A549 (cell line): Measurements from ENCODE around the gene EP400. TPM values are rescaled to one million over a fixed set of nuclear protein-coding genes. Genes with fewer than 3 reads are reported as not detected.
"Not testable (repeated sequence)": the region's sequence is repeated elsewhere in the genome, so short reads cannot be mapped to it uniquely, and the experiment has no call there.

ENCODE experiments used
- ATAC-seq, 2 experiments: fragments of 200-7000 bp in 1 of 2; fragments of >200 bp in 1 of 2; cut with Nextera tagmentation in 1 of 2; cut with Tn5 transposase in 1 of 2; 3 replicates each; pipeline versions ENCODE4 v1.8.0 to v1.9.1; 2018 to 2020; ENCODE audit warnings: mild to moderate bottlenecking in 1 of 2, moderate library complexity in 1 of 2
- CTCF ChIA-PET: fragments of 300-600 bp; sonication (Branson Sonifier 250); formaldehyde crosslinking; extraction: SDS; loops from one replicate; lab custom pipeline; 2021; ENCODE audit warnings: antibody characterized with exemption, inconsistent platforms; lab: Yijun Ruan, JAX
- POLR2A ChIA-PET: fragments of 350-600 bp; formaldehyde crosslinking; extraction: SDS; loops from one replicate; lab custom pipeline; 2021; ENCODE audit warnings: antibody characterized with exemption, inconsistent platforms; lab: Yijun Ruan, JAX
- DNase-seq, 2 experiments: peaks; one replicate each; pipeline versions ENCODE4 v3.0.0 to v3.0.0-alpha.2; 2011 to 2016; ENCODE audit warnings: low read depth in 1 of 2, low spot score in 1 of 2
- FAIRE-seq: peaks from 2 replicates; lab custom pipeline; 2011; peaks lifted over from hg19 to GRCh38; lab: Jason Lieb, UNC
- H3K27ac ChIP-seq, 2 experiments: fragments of >200 bp; sonication (Bioruptor Twin); formaldehyde crosslinking; 3 replicates each; pipeline ENCODE4 v1.5.1; 2016 to 2017
- H3K4me1 ChIP-seq: fragments of >200 bp; sonication (Bioruptor Twin); formaldehyde crosslinking; 3 replicates; pipeline ENCODE4 v1.6.1; 2016
- H3K4me2 ChIP-seq: fragments of >200 bp; sonication (Bioruptor Twin); formaldehyde crosslinking; 3 replicates; pipeline ENCODE4 v1.6.1; 2016
- H3K4me3 ChIP-seq: fragments of >200 bp; sonication (Bioruptor Twin); formaldehyde crosslinking; 3 replicates; pipeline ENCODE4 v1.5.1; 2016
- H3K9me3 ChIP-seq: fragments of >200 bp; sonication (Bioruptor Twin); formaldehyde crosslinking; 3 replicates; pipeline ENCODE4 v1.6.1; 2016
- BHLHE40 ChIP-seq: IDR thresholded peaks from 2 replicates; pipeline ENCODE4 v1.6.1; 2012; ENCODE audit warnings: low read depth, low read length, inconsistent platforms
- CEBPB ChIP-seq, 2 experiments: fragments of >200 bp in 1 of 2; sonication (Bioruptor Twin) in 1 of 2; formaldehyde crosslinking in 1 of 2; IDR thresholded peaks; 2 replicates each; pipeline ENCODE4 v1.6.1; 2012 to 2016
- CHD2 ChIP-seq: fragments of 150-350 bp; IDR thresholded peaks from 2 replicates; pipeline ENCODE4 v1.6.1; 2014; ENCODE audit warnings: low read length; ENCODE audit not compliant: partially characterized antibody
- EHF ChIP-seq: fragments of 250-450 bp; sonication (Bioruptor Pico); IDR thresholded peaks from 2 replicates; pipeline ENCODE4 v1.5.0; 2020; ENCODE audit warnings: mild to moderate bottlenecking
- EHMT2 ChIP-seq: fragments of 200-600 bp; sonication (generic); IDR thresholded peaks from 2 replicates; pipeline ENCODE4 v1.6.1; 2016; ENCODE audit warnings: antibody characterized with exemption, low read depth, mild to moderate bottlenecking, moderate library complexity
- ESRRA ChIP-seq: fragments of 150-350 bp; IDR thresholded peaks from 2 replicates; pipeline ENCODE4 v1.6.1; 2014; ENCODE audit warnings: mild to moderate bottlenecking, low read length, borderline replicate concordance
- FOSB ChIP-seq: fragments of 250-450 bp; sonication (Bioruptor Pico); IDR thresholded peaks from 2 replicates; pipeline ENCODE4 v1.5.0; 2020; ENCODE audit warnings: mild to moderate bottlenecking, moderate library complexity
- FOSL2 ChIP-seq, 2 experiments: fragments of 450-650 bp in 1 of 2; fragments of >200 bp in 1 of 2; sonication (Bioruptor Twin) in 1 of 2; formaldehyde crosslinking; IDR thresholded peaks; 2 replicates each; pipeline versions ENCODE4 v1.5.0 to v1.6.1; 2016 to 2020; ENCODE audit warnings: mild to moderate bottlenecking in 1 of 2, moderate library complexity in 1 of 2
- GATA3 ChIP-seq: IDR thresholded peaks from 2 replicates; pipeline ENCODE4 v1.6.1; 2012; ENCODE audit warnings: borderline replicate concordance
- HDAC2 ChIP-seq: fragments of 200-600 bp; sonication (generic); IDR thresholded peaks from 2 replicates; pipeline ENCODE4 v1.6.1; 2016
- HEYL ChIP-seq: fragments of 250-450 bp; sonication (Bioruptor Pico); IDR thresholded peaks from 2 replicates; pipeline ENCODE4 v1.8.0; 2021; ENCODE audit warnings: mild to moderate bottlenecking, moderate library complexity
- HOXA7 ChIP-seq: fragments of 250-450 bp; sonication (Bioruptor Pico); IDR thresholded peaks from 2 replicates; pipeline ENCODE4 v1.5.0; 2020; ENCODE audit warnings: mild to moderate bottlenecking, moderate library complexity
- JUNB ChIP-seq: fragments of >200 bp; sonication (Bioruptor Twin); formaldehyde crosslinking; IDR thresholded peaks from 2 replicates; pipeline ENCODE4 v1.6.1; 2016
- MYC ChIP-seq: IDR thresholded peaks from 2 replicates; pipeline ENCODE4 v1.6.1; 2012; ENCODE audit warnings: mild to moderate bottlenecking, inconsistent platforms, low read length, improper control_type of control experiment, borderline replicate concordance
- NFE2L2 ChIP-seq: fragments of 150-350 bp; conservative IDR thresholded peaks from 2 replicates; pipeline ENCODE4 v1.6.1; 2014; ENCODE audit warnings: low read length
- NPAS2 ChIP-seq: fragments of 250-450 bp; sonication (Bioruptor Pico); IDR thresholded peaks from 2 replicates; pipeline ENCODE4 v1.8.0; 2022; ENCODE audit warnings: mild to moderate bottlenecking, moderate library complexity, borderline replicate concordance
- NR3C1 ChIP-seq: fragments of >200 bp; sonication (Bioruptor Twin); formaldehyde crosslinking; IDR thresholded peaks from 3 replicates; pipeline ENCODE4 v1.6.1; 2017
- PHF8 ChIP-seq: fragments of 200-600 bp; sonication (generic); IDR thresholded peaks from 2 replicates; pipeline ENCODE4 v1.6.1; 2016; ENCODE audit warnings: low read depth, mild to moderate bottlenecking, antibody characterized with exemption, moderate library complexity, borderline replicate concordance
- POLR2A ChIP-seq: IDR thresholded peaks from 2 replicates; pipeline ENCODE4 v1.6.1; 2012; ENCODE audit warnings: mild to moderate bottlenecking, low read length
- RAD21 ChIP-seq, 2 experiments: fragments of >200 bp in 1 of 2; sonication (Bioruptor Twin) in 1 of 2; formaldehyde crosslinking in 1 of 2; IDR thresholded peaks in 1 of 2; conservative IDR thresholded peaks in 1 of 2; 2 replicates in 1 of 2; 3 replicates in 1 of 2; pipeline ENCODE4 v1.6.1; 2012 to 2018; ENCODE audit warnings: inconsistent platforms in 1 of 2
- RARB ChIP-seq: fragments of 250-450 bp; sonication (Bioruptor Pico); IDR thresholded peaks from 2 replicates; pipeline ENCODE4 v1.8.0; 2021; ENCODE audit warnings: mild to moderate bottlenecking, moderate library complexity
- RFX5 ChIP-seq: fragments of 450-650 bp; IDR thresholded peaks from 2 replicates; pipeline ENCODE4 v1.7.1; 2014; ENCODE audit warnings: antibody characterized with exemption, mild to moderate bottlenecking, moderate library complexity
- TFCP2L1 ChIP-seq: fragments of 250-450 bp; sonication (Bioruptor Pico); IDR thresholded peaks from 2 replicates; pipeline ENCODE4 v1.5.0; 2021; ENCODE audit warnings: mild to moderate bottlenecking
- ZC3H11A ChIP-seq: fragments of 450-650 bp; IDR thresholded peaks from 2 replicates; pipeline ENCODE4 v1.6.1; 2014; ENCODE audit warnings: antibody characterized with exemption, mild to moderate bottlenecking
- WGBS: methylation state at CpG from one replicate; pipeline ENCODE4 v1.1.6; 2017; ENCODE audit errors: missing lambda C conversion rate; 5-methylcytosine and 5-hydroxymethylcytosine counted together
- polyA plus RNA-seq, 4 experiments: library from polyadenylated mRNA; depleted of rRNA in 3 of 4; stranded (reverse); fragments of >200 nt; fragmentation: RNase III in 1 of 4; extraction: RNeasy Plus Mini Kit Qiagen cat#74134 plus additional on column Dnase treatment in 1 of 4; gene quantifications; 2 replicates in 3 of 4; 3 replicates in 1 of 4; pipeline ENCODE4 v1.2.3, GENCODE V29; 2011 to 2017
- TF ChIP-seq, protein P1 (sequence below): fragments of 250-450 bp; sonication (Bioruptor Pico); IDR thresholded peaks from 2 replicates; pipeline ENCODE4 v1.5.0; 2020; ENCODE audit warnings: low read depth, mild to moderate bottlenecking, moderate library complexity
- TF ChIP-seq, protein P2 (sequence below): fragments of 250-450 bp; sonication (Bioruptor Pico); IDR thresholded peaks from 2 replicates; pipeline ENCODE4 v1.5.0; 2021; ENCODE audit warnings: mild to moderate bottlenecking, moderate library complexity, borderline replicate concordance
- TF ChIP-seq, protein P3 (sequence below): IDR thresholded peaks from 2 replicates; pipeline ENCODE4 v1.6.1; 2012
- TF ChIP-seq, protein P4 (sequence below): IDR thresholded peaks from 2 replicates; pipeline ENCODE4 v1.6.1; 2012

The EP400 gene
- polyA plus RNA-seq, 2 of the 4 experiments (the other 2 are of a cell fraction), result 9.7 to 15.2 TPM

DNA sequence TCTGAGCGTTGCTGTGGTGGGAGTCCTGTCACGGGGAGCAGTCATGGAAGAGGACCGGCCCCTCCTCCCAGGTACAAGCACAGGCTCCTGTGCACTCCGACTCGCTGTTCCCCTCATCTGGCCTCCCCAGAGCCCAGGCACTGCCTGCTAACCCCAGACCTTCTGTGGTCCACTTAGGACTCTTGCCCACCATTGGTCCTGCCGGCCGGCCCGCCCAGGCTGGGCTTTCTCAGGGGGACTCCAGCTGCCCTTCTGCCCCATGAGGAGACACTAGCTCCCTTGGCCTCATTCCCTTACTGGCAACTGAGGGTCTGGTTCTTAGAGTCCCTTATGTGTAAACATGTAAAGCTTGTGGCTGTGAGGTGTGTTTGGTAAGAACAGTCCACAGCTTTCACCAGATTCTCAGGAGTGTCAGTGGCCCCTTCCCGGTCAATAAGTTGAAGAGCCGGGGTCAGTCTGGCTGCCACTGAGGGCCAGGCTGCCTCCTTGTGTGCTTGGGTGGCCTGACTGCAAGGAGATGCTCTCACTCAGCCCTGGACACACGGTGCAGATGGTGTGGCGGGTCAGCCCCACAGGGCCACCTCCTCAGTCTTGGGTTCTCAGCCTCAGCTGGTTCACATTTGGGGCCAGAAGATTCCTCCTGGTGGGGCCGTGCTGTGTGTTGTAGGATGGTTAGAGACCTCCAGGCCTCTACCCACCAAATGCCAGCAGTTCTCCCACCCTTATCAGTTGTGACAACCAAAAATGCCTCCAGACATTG lies 150.7 kb downstream of the EP400 start:
- no peaks in the 10 kb centered on the region for H3K4me1 ChIP-seq
- FAIRE-seq (no peak), ATAC-seq (no peak; a peak in 2 of 6 replicates)
- no peak overlapping the region for H3K27ac ChIP-seq
- no peak overlapping the region for H3K4me2 ChIP-seq
- CTCF ChIA-PET, result interaction anchor here (0.6 kb wide), 1 partner anchor 146 kb away, joined by 3 read pairs; no protein-coding TSS in a partner anchor
- 95% methylated on average over 12 of the region's 13 CpGs for WGBS
- no peak overlapping the region for H3K4me3 ChIP-seq
- TF ChIP-seq HEYL (CRISPR knock-in tag), result no peak
- no peak for TF ChIP-seq NR3C1
- TF ChIP-seq, protein P1, sequence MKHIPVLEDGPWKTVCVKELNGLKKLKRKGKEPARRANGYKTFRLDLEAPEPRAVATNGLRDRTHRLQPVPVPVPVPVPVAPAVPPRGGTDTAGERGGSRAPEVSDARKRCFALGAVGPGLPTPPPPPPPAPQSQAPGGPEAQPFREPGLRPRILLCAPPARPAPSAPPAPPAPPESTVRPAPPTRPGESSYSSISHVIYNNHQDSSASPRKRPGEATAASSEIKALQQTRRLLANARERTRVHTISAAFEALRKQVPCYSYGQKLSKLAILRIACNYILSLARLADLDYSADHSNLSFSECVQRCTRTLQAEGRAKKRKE (CRISPR knock-in tag), result no peak
- TF ChIP-seq, protein P2, sequence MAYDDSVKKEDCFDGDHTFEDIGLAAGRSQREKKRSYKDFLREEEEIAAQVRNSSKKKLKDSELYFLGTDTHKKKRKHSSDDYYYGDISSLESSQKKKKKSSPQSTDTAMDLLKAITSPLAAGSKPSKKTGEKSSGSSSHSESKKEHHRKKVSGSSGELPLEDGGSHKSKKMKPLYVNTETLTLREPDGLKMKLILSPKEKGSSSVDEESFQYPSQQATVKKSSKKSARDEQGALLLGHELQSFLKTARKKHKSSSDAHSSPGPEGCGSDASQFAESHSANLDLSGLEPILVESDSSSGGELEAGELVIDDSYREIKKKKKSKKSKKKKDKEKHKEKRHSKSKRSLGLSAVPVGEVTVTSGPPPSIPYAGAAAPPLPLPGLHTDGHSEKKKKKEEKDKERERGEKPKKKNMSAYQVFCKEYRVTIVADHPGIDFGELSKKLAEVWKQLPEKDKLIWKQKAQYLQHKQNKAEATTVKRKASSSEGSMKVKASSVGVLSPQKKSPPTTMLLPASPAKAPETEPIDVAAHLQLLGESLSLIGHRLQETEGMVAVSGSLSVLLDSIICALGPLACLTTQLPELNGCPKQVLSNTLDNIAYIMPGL (CRISPR knock-in tag), result no peak
- no peak for TF ChIP-seq PHF8
- TF ChIP-seq MYC, result no peak
- no peak for TF ChIP-seq FOSB (CRISPR knock-in tag)
- no peak for TF ChIP-seq FOSL2 (IDR thresholded peaks at IDR 0.05)
- TF ChIP-seq FOSL2 (CRISPR knock-in tag; IDR thresholded peaks at IDR 0.05), result no peak
- no peak for TF ChIP-seq EHF (CRISPR knock-in tag)
- TF ChIP-seq, protein P3, sequence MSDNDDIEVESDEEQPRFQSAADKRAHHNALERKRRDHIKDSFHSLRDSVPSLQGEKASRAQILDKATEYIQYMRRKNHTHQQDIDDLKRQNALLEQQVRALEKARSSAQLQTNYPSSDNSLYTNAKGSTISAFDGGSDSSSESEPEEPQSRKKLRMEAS, result no peak
- TF ChIP-seq EHMT2, result no peak
- no peak for TF ChIP-seq POLR2A
- no peak for TF ChIP-seq HOXA7 (CRISPR knock-in tag)
- TF ChIP-seq HDAC2, result no peak
- no peak for TF ChIP-seq RAD21 (conservative IDR thresholded peaks at IDR 0.05 in 1 of 2, IDR thresholded peaks at IDR 0.05 in 1 of 2)
- no peak for TF ChIP-seq ESRRA
- TF ChIP-seq, protein P4, sequence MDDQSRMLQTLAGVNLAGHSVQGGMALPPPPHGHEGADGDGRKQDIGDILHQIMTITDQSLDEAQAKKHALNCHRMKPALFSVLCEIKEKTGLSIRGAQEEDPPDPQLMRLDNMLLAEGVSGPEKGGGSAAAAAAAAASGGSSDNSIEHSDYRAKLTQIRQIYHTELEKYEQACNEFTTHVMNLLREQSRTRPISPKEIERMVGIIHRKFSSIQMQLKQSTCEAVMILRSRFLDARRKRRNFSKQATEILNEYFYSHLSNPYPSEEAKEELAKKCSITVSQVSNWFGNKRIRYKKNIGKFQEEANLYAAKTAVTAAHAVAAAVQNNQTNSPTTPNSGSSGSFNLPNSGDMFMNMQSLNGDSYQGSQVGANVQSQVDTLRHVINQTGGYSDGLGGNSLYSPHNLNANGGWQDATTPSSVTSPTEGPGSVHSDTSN, result no peak
- TF ChIP-seq, all 56 proteins: peak for 0
- DNase-seq, result no peak
- 0 out of 3 replicates have a peak, but pooled peaks cover 2% of the 10 kb centered on the region for H3K9me3 ChIP-seq
- POLR2A ChIA-PET, result no interaction called here

DNA sequence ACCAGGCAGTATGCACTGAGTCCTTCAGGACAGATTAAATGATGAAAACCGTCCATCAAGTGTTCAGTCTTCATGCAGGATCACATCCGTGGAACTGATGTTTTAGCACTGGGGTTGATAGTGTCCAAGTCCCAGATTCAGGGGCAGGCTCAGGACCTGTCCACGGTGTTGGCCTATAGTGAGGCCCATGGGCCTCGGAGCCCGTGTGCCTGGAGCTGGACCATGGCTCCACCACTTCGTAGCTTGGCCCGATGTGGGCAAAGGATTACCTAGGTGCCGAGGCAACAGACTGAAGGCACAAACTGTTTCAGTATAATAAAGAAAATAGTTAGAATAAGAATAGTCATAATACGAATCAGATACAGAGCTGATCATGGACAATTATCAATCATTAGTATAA lies 152.6 kb downstream of the EP400 start:
- FAIRE-seq, result no peak

DNA sequence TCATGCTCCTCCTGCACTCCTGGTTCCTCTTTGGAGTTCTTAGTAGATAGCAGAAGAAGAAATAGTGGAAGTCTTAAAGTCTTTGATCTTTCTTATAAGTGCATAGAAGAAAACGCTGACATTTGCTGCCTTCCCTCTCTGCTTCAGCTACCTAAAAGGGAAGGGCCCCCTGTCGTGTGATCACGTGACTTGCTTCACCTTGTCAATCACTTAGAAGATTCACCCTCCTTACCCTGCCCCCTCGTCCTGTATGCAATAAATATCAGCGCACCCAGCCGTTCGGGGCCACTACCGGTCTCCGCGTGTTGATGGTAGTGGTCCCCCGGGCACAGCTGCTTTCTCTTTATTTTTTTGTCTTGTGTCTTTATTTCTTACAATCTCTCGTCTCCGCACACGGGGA lies 153.3 kb downstream of the EP400 start:
- ATAC-seq, POLR2A ChIA-PET, H3K9me3 ChIP-seq, CTCF ChIA-PET, H3K4me2 ChIP-seq, H3K4me3 ChIP-seq, DNase-seq, H3K27ac ChIP-seq, FAIRE-seq, H3K4me1 ChIP-seq: not testable (repeated sequence)
- 89% methylated on average over 14 of the region's 14 CpGs for WGBS

More for the DNA sequence above, 152.6 kb downstream of the EP400 start:
- WGBS, result 92% methylated on average over 8 of the region's 9 CpGs
- ATAC-seq, result no peak; a peak in 1 of 6 replicates
- no peaks in the 10 kb centered on the region for H3K9me3 ChIP-seq
- no peak for TF ChIP-seq BHLHE40
- TF ChIP-seq RARB (CRISPR knock-in tag), result no peak
- no peak for TF ChIP-seq NFE2L2
- TF ChIP-seq, protein P3, result no peak
- TF ChIP-seq TFCP2L1, result no peak
- no peak for TF ChIP-seq JUNB
- no peak for TF ChIP-seq ZC3H11A
- TF ChIP-seq RFX5, result no peak
- no peak for TF ChIP-seq NPAS2 (CRISPR knock-in tag)
- TF ChIP-seq GATA3, result no peak
- no peak for TF ChIP-seq CEBPB (IDR thresholded peaks at IDR 0.05)
- no peak for TF ChIP-seq CHD2
- TF ChIP-seq POLR2A, result no peak
- no peaks in the 10 kb centered on the region for H3K4me1 ChIP-seq
- DNase-seq, result no peak
- no peak overlapping the region for H3K4me2 ChIP-seq
- H3K27ac ChIP-seq, result no peak overlapping the region
- ChIA-PET CTCF (no interaction called here), POLR2A (no interaction called here)
- no peak overlapping the region for H3K4me3 ChIP-seq
